C4-2B (cell line): Measurements from ENCODE around the gene PGM1.

Experiments used
- H3K27ac ChIP-seq: fragments of 450-650 bp; 2 replicates; pipeline ENCODE4 v1.5.1; 2017
- CTCF ChIP-seq: fragments of 450-650 bp; conservative IDR thresholded peaks from 2 replicates; pipeline ENCODE4 v1.5.1; 2017; ENCODE audit warnings: mild to moderate bottlenecking
- ZFX ChIP-seq: fragments of 450-650 bp; IDR thresholded peaks from 2 replicates; pipeline ENCODE4 v1.6.1; 2017

The PGM1 gene

GRCh38 chr1:63674238-63674864 is 81.1 kb downstream of the PGM1 start:
- H3K27ac ChIP-seq, result 0 out of 2 replicates have a peak overlapping the region, but pooled peaks have one; percentile 3
- no peak for TF ChIP-seq ZFX
- TF ChIP-seq CTCF, result peak; percentile 91

- H3K27ac ChIP-seq, result 0 out of 2 replicates have a peak overlapping the region, but pooled peaks have one; percentile 3
- no peak for TF ChIP-seq ZFX
- TF ChIP-seq CTCF, result no peak
Observed at GRCh38 chr1:63674865-63675419, 81.7 kb downstream of the PGM1 start.

DNA sequence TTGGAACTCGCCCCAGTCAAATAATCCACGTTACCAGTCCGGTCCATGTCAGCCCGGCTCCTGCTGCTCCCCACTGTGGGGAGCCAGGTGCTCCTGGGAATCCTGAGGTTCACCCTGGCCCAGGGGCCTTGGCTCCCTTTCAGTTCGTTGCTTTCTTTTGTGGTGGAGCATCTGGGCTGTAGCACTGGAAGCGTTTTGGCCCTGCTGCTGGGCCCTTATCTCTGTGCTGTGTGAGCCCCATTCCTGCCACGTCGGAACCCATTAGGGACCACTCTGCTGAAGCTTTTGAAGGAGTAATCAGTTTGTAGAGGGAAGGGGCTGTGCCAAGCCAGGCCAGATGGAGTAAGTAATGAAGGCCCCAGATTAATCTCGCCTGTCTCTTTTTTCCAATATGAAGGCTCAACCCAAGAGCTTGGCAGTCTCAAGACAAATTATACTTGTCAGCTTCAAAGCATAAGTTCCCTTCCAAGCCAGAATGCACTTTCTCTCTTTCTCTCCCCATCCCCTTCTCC is 82.3 kb downstream of the PGM1 start:
- TF ChIP-seq ZFX (no peak), CTCF (no peak)
- H3K27ac ChIP-seq, result 0 out of 2 replicates have a peak overlapping the region, but pooled peaks have one; percentile 3

GRCh38 chr1:63677497-63677896 is 84.3 kb downstream of the PGM1 start:
- no peak overlapping the region for H3K27ac ChIP-seq
- no peak for TF ChIP-seq ZFX
- TF ChIP-seq CTCF, result no peak

GRCh38 chr1:63678200-63678599 is 85.0 kb downstream of the PGM1 start:
- no peak overlapping the region for H3K27ac ChIP-seq
- TF ChIP-seq CTCF (no peak), ZFX (no peak)

DNA sequence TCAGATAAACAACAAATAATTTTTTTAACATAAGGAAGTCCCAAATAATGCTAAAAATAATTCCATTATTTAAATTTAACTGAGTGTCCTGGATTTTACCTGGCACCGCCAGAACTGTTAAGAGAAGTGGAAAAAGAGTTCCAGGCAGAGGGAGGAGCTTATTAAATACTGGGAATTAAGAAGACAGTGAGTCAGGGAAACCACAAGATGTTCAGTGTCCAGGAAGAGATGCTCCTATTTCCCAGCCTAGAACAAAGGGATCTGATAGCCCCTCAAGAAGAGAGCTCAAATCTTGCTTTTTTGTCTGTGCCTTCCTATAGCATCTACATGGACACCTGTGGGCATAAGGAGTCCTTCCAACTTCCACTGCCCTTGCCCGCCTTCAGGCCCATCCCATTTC is 85.9 kb downstream of the PGM1 start:
- TF ChIP-seq CTCF (no peak), ZFX (no peak)
- no peak overlapping the region for H3K27ac ChIP-seq

DNA sequence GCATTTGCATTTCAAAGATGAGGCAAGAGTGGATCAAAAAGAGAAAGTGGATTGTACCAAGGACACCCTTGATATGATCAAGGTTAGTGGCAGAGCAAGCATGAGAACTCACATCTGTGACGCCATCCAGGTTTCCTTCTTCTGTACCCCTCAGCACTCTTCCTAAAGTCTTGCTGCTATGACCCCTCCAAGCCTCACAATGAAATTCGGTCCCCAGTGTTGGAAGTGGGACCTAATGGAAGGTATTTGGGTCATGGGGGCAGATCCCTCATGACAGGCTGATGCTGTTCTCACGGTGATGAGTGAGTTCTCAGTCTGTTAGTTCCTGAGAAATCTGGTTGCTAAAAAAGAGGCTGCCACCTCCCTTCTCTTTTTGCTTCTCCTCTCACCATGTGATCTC is 86.4 kb downstream of the PGM1 start:
- no peak for TF ChIP-seq ZFX
- TF ChIP-seq CTCF, result no peak
- H3K27ac ChIP-seq, result no peak overlapping the region
